ENCODE data around the gene HBS1L. TPM values are rescaled to one million over a fixed set of nuclear protein-coding genes. Genes with fewer than 3 reads are reported as not detected.

Gene HBS1L
- total and polyA plus RNA-seq, 9 of the 15 experiments (the other 6 are each of a cell fraction or from before 2014, with no cell fraction given): 101 to 199 (median 145) TPM

DNA sequence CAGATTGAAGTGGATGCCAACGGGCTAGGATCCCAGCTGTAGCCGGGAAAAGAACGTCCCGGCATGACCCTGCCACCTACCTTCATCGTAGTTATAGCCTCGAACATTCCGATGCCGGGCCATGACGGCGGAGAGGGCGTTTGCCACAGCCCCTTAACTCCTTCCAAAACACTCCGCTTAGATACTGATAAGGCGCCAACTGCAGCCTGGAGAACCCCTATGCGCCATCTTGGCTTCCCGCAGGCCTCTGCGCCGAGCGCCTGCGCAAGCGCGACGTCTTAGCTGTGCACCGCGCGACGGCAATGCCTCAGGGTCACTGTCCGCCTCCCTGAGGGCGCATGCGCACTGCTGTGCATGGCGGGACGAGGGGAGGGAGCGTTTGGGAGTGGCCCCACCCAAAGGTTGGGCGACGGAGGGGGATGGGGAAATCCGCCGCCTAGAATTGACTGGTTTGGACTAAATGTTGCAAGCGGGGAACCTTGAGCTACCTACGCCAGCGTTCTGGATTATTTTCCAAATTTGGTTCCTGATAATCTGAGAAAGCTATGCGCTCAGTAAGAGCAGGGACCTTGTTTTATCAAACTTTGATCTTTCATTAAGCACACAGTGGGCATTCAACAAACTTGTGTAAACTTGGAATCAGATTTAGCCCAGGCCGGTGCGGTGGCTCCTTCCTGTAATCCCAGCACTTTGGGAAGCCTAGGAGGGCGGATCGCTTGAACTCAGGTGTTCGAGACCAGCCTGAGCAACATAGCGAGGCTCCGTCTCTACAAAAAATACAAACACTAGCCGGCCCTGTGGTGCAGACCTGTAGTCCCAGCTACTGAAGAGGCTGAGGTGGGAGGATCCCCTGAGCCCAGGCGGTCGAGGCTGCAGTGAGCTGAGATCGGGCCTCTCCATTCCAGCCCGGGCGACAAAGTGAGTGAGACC is at the start of gene HBS1L (continued):
- TF ChIP-seq, protein P1, sequence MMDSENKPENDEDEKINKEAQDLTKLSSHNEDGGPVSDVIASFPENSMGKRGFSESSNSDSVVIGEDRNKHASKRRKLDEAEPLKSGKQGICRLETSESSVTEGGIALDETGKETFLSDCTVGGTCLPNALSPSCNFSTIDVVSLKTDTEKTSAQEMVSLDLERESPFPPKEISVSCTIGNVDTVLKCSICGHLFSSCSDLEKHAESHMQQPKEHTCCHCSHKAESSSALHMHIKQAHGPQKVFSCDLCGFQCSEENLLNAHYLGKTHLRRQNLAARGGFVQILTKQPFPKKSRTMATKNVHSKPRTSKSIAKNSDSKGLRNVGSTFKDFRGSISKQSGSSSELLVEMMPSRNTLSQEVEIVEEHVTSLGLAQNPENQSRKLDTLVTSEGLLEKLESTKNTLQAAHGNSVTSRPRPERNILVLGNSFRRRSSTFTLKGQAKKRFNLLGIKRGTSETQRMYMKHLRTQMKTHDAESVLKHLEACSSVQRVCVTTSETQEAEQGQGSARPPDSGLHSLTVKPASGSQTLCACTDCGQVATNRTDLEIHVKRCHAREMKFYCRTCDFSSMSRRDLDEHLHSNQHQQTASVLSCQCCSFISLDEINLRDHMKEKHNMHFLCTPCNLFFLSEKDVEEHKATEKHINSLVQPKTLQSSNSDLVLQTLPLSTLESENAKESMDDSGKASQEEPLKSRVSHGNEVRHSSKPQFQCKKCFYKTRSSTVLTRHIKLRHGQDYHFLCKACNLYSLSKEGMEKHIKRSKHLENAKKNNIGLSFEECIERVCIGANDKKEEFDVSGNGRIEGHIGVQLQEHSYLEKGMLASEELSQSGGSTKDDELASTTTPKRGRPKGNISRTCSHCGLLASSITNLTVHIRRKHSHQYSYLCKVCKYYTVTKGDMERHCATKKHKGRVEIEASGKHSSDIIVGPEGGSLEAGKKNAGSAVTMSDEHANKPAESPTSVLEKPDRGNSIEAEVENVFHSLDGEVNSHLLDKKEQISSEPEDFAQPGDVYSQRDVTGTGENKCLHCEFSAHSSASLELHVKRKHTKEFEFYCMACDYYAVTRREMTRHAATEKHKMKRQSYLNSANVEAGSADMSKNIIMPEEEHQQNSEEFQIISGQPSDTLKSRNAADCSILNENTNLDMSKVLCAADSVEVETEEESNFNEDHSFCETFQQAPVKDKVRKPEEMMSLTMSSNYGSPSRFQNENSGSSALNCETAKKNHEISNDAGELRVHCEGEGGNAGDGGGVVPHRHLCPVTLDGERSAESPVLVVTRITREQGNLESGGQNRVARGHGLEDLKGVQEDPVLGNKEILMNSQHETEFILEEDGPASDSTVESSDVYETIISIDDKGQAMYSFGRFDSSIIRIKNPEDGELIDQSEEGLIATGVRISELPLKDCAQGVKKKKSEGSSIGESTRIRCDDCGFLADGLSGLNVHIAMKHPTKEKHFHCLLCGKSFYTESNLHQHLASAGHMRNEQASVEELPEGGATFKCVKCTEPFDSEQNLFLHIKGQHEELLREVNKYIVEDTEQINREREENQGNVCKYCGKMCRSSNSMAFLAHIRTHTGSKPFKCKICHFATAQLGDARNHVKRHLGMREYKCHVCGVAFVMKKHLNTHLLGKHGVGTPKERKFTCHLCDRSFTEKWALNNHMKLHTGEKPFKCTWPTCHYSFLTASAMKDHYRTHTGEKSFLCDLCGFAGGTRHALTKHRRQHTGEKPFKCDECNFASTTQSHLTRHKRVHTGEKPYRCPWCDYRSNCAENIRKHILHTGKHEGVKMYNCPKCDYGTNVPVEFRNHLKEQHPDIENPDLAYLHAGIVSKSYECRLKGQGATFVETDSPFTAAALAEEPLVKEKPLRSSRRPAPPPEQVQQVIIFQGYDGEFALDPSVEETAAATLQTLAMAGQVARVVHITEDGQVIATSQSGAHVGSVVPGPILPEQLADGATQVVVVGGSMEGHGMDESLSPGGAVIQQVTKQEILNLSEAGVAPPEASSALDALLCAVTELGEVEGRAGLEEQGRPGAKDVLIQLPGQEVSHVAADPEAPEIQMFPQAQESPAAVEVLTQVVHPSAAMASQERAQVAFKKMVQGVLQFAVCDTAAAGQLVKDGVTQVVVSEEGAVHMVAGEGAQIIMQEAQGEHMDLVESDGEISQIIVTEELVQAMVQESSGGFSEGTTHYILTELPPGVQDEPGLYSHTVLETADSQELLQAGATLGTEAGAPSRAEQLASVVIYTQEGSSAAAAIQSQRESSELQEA (IDR thresholded peaks at IDR 0.05; ENCODE audit: low read depth): no peak; the same call in 1 of the 2 replicates
- TF ChIP-seq MIER1 (IDR thresholded peaks at IDR 0.05; ENCODE audit: low read depth): no peak
- TF ChIP-seq HBP1 (CRISPR knock-in tag; IDR thresholded peaks at IDR 0.05): no peak
- TF ChIP-seq PRPF4 (IDR thresholded peaks at IDR 0.05; ENCODE audit: insufficient read depth, low read depth, low read length, poor library complexity, severe bottlenecking): no peak
- no peak for TF ChIP-seq CHCHD3 (CRISPR knock-in tag; IDR thresholded peaks at IDR 0.05)
- TF ChIP-seq ZBTB5 (IDR thresholded peaks at IDR 0.05): no peak
- no peak for TF ChIP-seq KAT8 (IDR thresholded peaks at IDR 0.05; ENCODE audit: low read depth)
- no peak for TF ChIP-seq ZNF280A (IDR thresholded peaks at IDR 0.05; ENCODE audit: low read depth, partially characterized antibody)
- no peak for TF ChIP-seq HNRNPUL1 (IDR thresholded peaks at IDR 0.05; ENCODE audit: low read length)
- TF ChIP-seq BDP1 (IDR thresholded peaks at IDR 0.05; ENCODE audit: insufficient read depth, insufficient read length): no peak
- TF ChIP-seq ZNF395 (CRISPR knock-in tag; IDR thresholded peaks at IDR 0.05): no peak
